Adrenal gland (tissue), 5 donors: Measurements from ENCODE around the gene ZDHHC14.

Experiments used
- POLR2A ChIP-seq, 2 donors: fragments of 450-650 bp; IDR thresholded peaks; one replicate each; pipeline ENCODE4 v1.6.1; 2017; ENCODE audit warnings: antibody characterized with exemption in 2 of 2, mild to moderate bottlenecking in 2 of 2, moderate library complexity in 1 of 2
- TF ChIP-seq, protein P1 (sequence below), 6 experiments: fragments of 450-650 bp in 4 of 6; fragments of 200-600 bp in 2 of 6; sonication (generic) in 1 of 6; IDR thresholded peaks; 1 replicate in 5 of 6; 2 replicates in 1 of 6; pipeline versions ENCODE4 v1.5.1 to v1.8.0; 2016 to 2021; ENCODE audit warnings: antibody characterized with exemption in 6 of 6, mild to moderate bottlenecking in 2 of 6, moderate library complexity in 1 of 6
- donor health status: DM: no; HTN: no; CAD: no.

DNA sequence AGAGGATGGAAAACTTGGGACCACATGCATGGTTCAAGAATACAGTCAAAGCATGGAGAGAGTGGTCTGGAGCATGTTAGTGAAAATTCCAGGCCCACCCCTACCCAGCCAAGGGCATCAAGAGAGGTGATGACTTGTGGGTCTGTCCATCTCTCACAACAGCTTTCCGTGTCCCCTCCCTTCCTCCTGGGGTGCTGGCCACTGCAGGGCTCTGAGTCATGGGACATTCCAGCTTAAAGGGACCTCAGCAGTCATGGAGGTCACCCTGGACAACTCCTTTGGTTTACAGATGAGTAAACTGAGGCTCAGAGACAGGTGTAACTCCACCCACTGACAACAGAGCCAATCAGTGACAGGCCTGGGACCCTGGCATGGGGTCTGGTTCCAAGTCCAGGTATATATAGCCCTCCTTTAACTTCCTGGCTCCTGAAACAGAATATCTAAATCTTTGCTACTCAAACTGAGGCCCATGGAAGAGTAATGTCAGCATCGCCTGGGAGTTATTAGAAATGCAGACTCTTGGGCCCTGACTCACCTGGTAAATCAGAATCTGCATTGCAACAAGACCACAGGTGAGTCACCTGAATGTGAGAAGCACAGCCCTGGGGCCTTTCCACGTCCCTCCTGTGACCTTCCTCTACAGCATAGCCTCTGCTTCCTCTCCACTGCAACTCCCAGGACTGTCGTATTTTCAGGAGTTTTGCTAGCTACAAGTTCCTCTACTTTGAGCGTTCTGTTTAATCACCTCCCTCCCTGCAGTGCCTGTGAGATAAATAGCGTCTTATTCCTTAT, 170.2 kb downstream of the ZDHHC14 start:
- no peak for TF ChIP-seq POLR2A (IDR thresholded peaks at IDR 0.05)
- TF ChIP-seq, protein P1, sequence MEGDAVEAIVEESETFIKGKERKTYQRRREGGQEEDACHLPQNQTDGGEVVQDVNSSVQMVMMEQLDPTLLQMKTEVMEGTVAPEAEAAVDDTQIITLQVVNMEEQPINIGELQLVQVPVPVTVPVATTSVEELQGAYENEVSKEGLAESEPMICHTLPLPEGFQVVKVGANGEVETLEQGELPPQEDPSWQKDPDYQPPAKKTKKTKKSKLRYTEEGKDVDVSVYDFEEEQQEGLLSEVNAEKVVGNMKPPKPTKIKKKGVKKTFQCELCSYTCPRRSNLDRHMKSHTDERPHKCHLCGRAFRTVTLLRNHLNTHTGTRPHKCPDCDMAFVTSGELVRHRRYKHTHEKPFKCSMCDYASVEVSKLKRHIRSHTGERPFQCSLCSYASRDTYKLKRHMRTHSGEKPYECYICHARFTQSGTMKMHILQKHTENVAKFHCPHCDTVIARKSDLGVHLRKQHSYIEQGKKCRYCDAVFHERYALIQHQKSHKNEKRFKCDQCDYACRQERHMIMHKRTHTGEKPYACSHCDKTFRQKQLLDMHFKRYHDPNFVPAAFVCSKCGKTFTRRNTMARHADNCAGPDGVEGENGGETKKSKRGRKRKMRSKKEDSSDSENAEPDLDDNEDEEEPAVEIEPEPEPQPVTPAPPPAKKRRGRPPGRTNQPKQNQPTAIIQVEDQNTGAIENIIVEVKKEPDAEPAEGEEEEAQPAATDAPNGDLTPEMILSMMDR (IDR thresholded peaks at IDR 0.05): no peak
